Nephron (organoid): ENCODE measurements around the gene RSAD1.
A peak's percentile ranks its signal among the peaks of the same experiment; 100 is the strongest.

ENCODE experiments used
- H3K27ac Mint-ChIP-seq, 3 experiments: 2 replicates each; pipeline ENCODE4 v1.8.0; 2020; ENCODE audit warnings: mixed read lengths in 3 of 3, mild to moderate bottlenecking in 2 of 3, moderate library complexity in 1 of 3
- H3K27me3 Mint-ChIP-seq: 2 replicates; pipeline ENCODE4 v1.8.0; 2021; ENCODE audit warnings: low read depth, mild to moderate bottlenecking, moderate library complexity, mixed read lengths
- H3K36me3 Mint-ChIP-seq: 2 replicates; pipeline ENCODE4 v1.8.0; 2020; ENCODE audit warnings: low read depth, mixed read lengths
- H3K4me1 Mint-ChIP-seq: 2 replicates; pipeline ENCODE4 v1.8.0; 2020; ENCODE audit warnings: mixed read lengths
- H3K4me3 Mint-ChIP-seq, 3 experiments: 2 replicates each; pipeline ENCODE4 v1.8.0; 2020; ENCODE audit warnings: mild to moderate bottlenecking in 3 of 3, mixed read lengths in 3 of 3, moderate library complexity in 2 of 3
- H3K9me3 Mint-ChIP-seq: 2 replicates; pipeline ENCODE4 v1.8.0; 2020; ENCODE audit warnings: mixed read lengths
- CTCF ChIP-seq, 3 experiments: fragments of 200-600 bp; sonication (generic); IDR thresholded peaks; one replicate each; pipeline ENCODE4 v1.5.0; 2021; ENCODE audit warnings: antibody characterized with exemption in 3 of 3; ENCODE audit not compliant: unreplicated experiment in 3 of 3

Gene RSAD1

GRCh38 chr17:50478391-50479381, at the start of gene RSAD1:
RSAD1 (plus strand) TSS chr17:50478860; CDS start chr17:50478885, 25 bp downstream.
- Mint-ChIP-seq H3K4me1 (peaks cover 20% of the 10 kb centered on the region), H3K27ac (peak within 1 kb of the TSS; percentile 81 to 96 (median 95)), H3K9me3 (no peaks in the 10 kb centered on the region), H3K27me3 (peaks cover 30% of the 10 kb centered on the region), H3K36me3 (peaks cover 17% of the 10 kb centered on the region), H3K4me3 (peak within 1 kb of the TSS; percentile 77 to 91 (median 90))
- peak; percentile 84 to 98 (median 97) for TF ChIP-seq CTCF (IDR thresholded peaks at IDR 0.05; ENCODE audit: unreplicated experiment in 3 of 3)

GRCh38 chr17:50429793-50430192, 48.9 kb upstream of the RSAD1 start:
- Mint-ChIP-seq H3K27me3 (peaks cover 4% of the 10 kb centered on the region), H3K4me3 (peak overlapping the region in 1 of 3 experiments; percentile 34), H3K27ac (peak overlapping the region; percentile 45 to 65 (median 51)), H3K9me3 (no peaks in the 10 kb centered on the region), H3K4me1 (peaks cover 45% of the 10 kb centered on the region), H3K36me3 (no peaks in the 10 kb centered on the region)
- TF ChIP-seq CTCF (IDR thresholded peaks at IDR 0.05; ENCODE audit: unreplicated experiment in 3 of 3) = no peak

GRCh38 chr17:50430821-50431618, 47.6 kb upstream of the RSAD1 start:
- Mint-ChIP-seq H3K36me3 (no peaks in the 10 kb centered on the region), H3K27me3 (peaks cover 4% of the 10 kb centered on the region)

GRCh38 chr17:50432125-50432762, 46.4 kb upstream of the RSAD1 start:
- Mint-ChIP-seq H3K27ac (no peak overlapping the region), H3K4me1 (peaks cover 32% of the 10 kb centered on the region), H3K4me3 (no peak overlapping the region), H3K36me3 (no peaks in the 10 kb centered on the region), H3K27me3 (peaks cover 4% of the 10 kb centered on the region), H3K9me3 (no peaks in the 10 kb centered on the region)
- no peak for TF ChIP-seq CTCF (IDR thresholded peaks at IDR 0.05; ENCODE audit: unreplicated experiment in 3 of 3)

More at GRCh38 chr17:50430821-50431618, 47.6 kb upstream of the RSAD1 start:
- H3K4me3 Mint-ChIP-seq = no peak overlapping the region
- peaks cover 40% of the 10 kb centered on the region for H3K4me1 Mint-ChIP-seq
- peak overlapping the region; percentile 47 to 67 (median 66) for H3K27ac Mint-ChIP-seq
- no peaks in the 10 kb centered on the region for H3K9me3 Mint-ChIP-seq
- no peak for TF ChIP-seq CTCF (IDR thresholded peaks at IDR 0.05; ENCODE audit: unreplicated experiment in 3 of 3)

- Mint-ChIP-seq H3K4me1 (peaks cover 8% of the 10 kb centered on the region), H3K9me3 (no peaks in the 10 kb centered on the region), H3K4me3 (no peak overlapping the region), H3K36me3 (no peaks in the 10 kb centered on the region), H3K27ac (no peak overlapping the region), H3K27me3 (no peaks in the 10 kb centered on the region)
- no peak for TF ChIP-seq CTCF (IDR thresholded peaks at IDR 0.05; ENCODE audit: unreplicated experiment in 3 of 3)
Measured at GRCh38 chr17:50437409-50437808, 41.3 kb upstream of the RSAD1 start.
